Measurements from ENCODE around the gene NUP188.

The NUP188 gene

GRCh38 chr9:129007035-129007765 is 59.7 kb downstream of the NUP188 start:
- DNase-seq (ENCODE audit: low spot score), result no peak

- no peak for DNase-seq (ENCODE audit: low spot score)
Measured at GRCh38 chr9:129007766-129008468, 60.4 kb downstream of the NUP188 start.

- DNase-seq (ENCODE audit: low spot score), result no peak
Measured at GRCh38 chr9:129008469-129008965, 61.0 kb downstream of the NUP188 start.

- DNase-seq (ENCODE audit: low spot score), result no peak
Measured at GRCh38 chr9:129008986-129009583, 61.6 kb downstream of the NUP188 start.

- no peak for DNase-seq (ENCODE audit: low spot score)
Measured at GRCh38 chr9:129009584-129010141, 62.2 kb downstream of the NUP188 start.

- DNase-seq (ENCODE audit: low spot score), result no peak
Measured at GRCh38 chr9:129010267-129010975, 62.9 kb downstream of the NUP188 start.

GRCh38 chr9:129011170-129011569 is 63.7 kb downstream of the NUP188 start:
- DNase-seq (ENCODE audit: low spot score), result no peak

- no peak for DNase-seq (ENCODE audit: low spot score)
Measured at GRCh38 chr9:129011761-129012181, 64.3 kb downstream of the NUP188 start.

- no peak for DNase-seq (ENCODE audit: low spot score)
Measured at GRCh38 chr9:129012343-129012742, 64.8 kb downstream of the NUP188 start.

- DNase-seq (ENCODE audit: low spot score), result no peak
Measured at GRCh38 chr9:129012893-129013448, 65.5 kb downstream of the NUP188 start.

GRCh38 chr9:129013674-129014073 is 66.2 kb downstream of the NUP188 start:
- no peak for DNase-seq (ENCODE audit: low spot score)

GRCh38 chr9:129014124-129014523 is 66.6 kb downstream of the NUP188 start:
- no peak for DNase-seq (ENCODE audit: low spot score)

GRCh38 chr9:129014608-129015007 is 67.1 kb downstream of the NUP188 start:
- no peak for DNase-seq (ENCODE audit: low spot score)

GRCh38 chr9:129021091-129021490 is 73.6 kb downstream of the NUP188 start:
- no peak for DNase-seq (ENCODE audit: low spot score)

- DNase-seq (ENCODE audit: low spot score), result no peak
Measured at GRCh38 chr9:129022037-129022436, 74.5 kb downstream of the NUP188 start.

GRCh38 chr9:129023036-129023907 is 75.8 kb downstream of the NUP188 start:
- no peak for DNase-seq (ENCODE audit: low spot score)

- no peak for DNase-seq (ENCODE audit: low spot score)
Measured at GRCh38 chr9:129023908-129024233, 76.4 kb downstream of the NUP188 start.

- DNase-seq (ENCODE audit: low spot score), result peak; percentile 37
Measured at GRCh38 chr9:129026442-129027223, 79.1 kb downstream of the NUP188 start.

- no peak for DNase-seq (ENCODE audit: low spot score)
Measured at GRCh38 chr9:129027224-129027684, 79.8 kb downstream of the NUP188 start.

GRCh38 chr9:129027685-129028191 is 80.2 kb downstream of the NUP188 start:
- no peak for DNase-seq (ENCODE audit: low spot score)

Data from pons (tissue), 1 donor.